ENCODE data around the gene OGFOD1. TPM values are rescaled to one million over a fixed set of nuclear protein-coding genes. Genes with fewer than 3 reads are reported as not detected.
A peak's percentile ranks its signal among the peaks of the same experiment; 100 is the strongest.

Gene OGFOD1
- total RNA-seq, 2 experiments from 2014 or later: 63.0 to 66.4 TPM

- no peaks in the 10 kb centered on the region for H3K27me3 Mint-ChIP-seq
- H3K4me1 Mint-ChIP-seq (ENCODE audit: low read depth): peaks cover 3% of the 10 kb centered on the region
- intact Hi-C loops (cut with micrococcal nuclease): no loop called here
- no peak for DNase-seq
- no peaks in the 10 kb centered on the region for H3K9me3 Mint-ChIP-seq
- peaks cover 49% of the 10 kb centered on the region for H3K36me3 Mint-ChIP-seq
- ChIA-PET CTCF (no interaction called here), POLR2A (interaction anchor here (0.8 kb wide), 1 partner anchor 8 kb away, joined by 3 read pairs; no protein-coding TSS in a partner anchor)
- H3K4me3 Mint-ChIP-seq: no peak overlapping the region
- no peak overlapping the region for H3K27ac Mint-ChIP-seq
These were observed 13.3 kb upstream of the OGFOD1 start for GRCh38 chr16:56438038-56438437.

GRCh38 chr16:56447286-56447685 is 4.1 kb upstream of the OGFOD1 start:
- DNase-seq: no peak
- ChIA-PET POLR2A (interaction anchor here (1.5 kb wide), 1 partner anchor 20 kb away, joined by 11 read pairs; no protein-coding TSS in a partner anchor), CTCF (interaction anchor here (0.6 to 2.5 kb wide), 3 partner anchors 14 to 255 kb away, joined by 3 to 10 read pairs (median 3); no protein-coding TSS in a partner anchor)
- Mint-ChIP-seq H3K36me3 (peaks cover 37% of the 10 kb centered on the region), H3K27me3 (no peaks in the 10 kb centered on the region), H3K4me3 (peak overlapping the region; percentile 20), H3K27ac (peak overlapping the region; percentile 90), H3K9me3 (no peaks in the 10 kb centered on the region), H3K4me1 (ENCODE audit: low read depth) (peaks cover 35% of the 10 kb centered on the region)
- intact Hi-C loops (cut with micrococcal nuclease): loop anchor here (1.0 to 2.0 kb wide), 2 partner anchors 19 to 30 kb away; no protein-coding TSS in a partner anchor

GRCh38 chr16:56448005-56448404 is 3.3 kb upstream of the OGFOD1 start:
- no peak for DNase-seq
- ChIA-PET CTCF (interaction anchor here (1.2 to 2.5 kb wide), 2 partner anchors 20 to 254 kb away, joined by 3 to 10 read pairs; no protein-coding TSS in a partner anchor), POLR2A (interaction anchor here (1.5 kb wide), 1 partner anchor 21 kb away, joined by 11 read pairs; no protein-coding TSS in a partner anchor)
- Mint-ChIP-seq H3K4me3 (peak overlapping the region; percentile 20), H3K36me3 (peaks cover 34% of the 10 kb centered on the region), H3K27ac (peak overlapping the region; percentile 90), H3K4me1 (ENCODE audit: low read depth) (peaks cover 42% of the 10 kb centered on the region), H3K9me3 (no peaks in the 10 kb centered on the region), H3K27me3 (no peaks in the 10 kb centered on the region)
- intact Hi-C loops (cut with micrococcal nuclease): no loop called here

- CTCF ChIA-PET: interaction anchor here (0.9 to 1.8 kb wide), 2 partner anchors 22 to 23 kb away, joined by 3 to 5 read pairs; no protein-coding TSS in a partner anchor
- peaks cover 51% of the 10 kb centered on the region for H3K4me1 Mint-ChIP-seq (ENCODE audit: low read depth)
- H3K4me3 Mint-ChIP-seq: peak overlapping the region; percentile 95
- peak; percentile 48 for DNase-seq
- POLR2A ChIA-PET: interaction anchor here (0.7 to 2.3 kb wide), 7 partner anchors 10 to 93 kb away, joined by 3 to 8 read pairs (median 3); no protein-coding TSS in a partner anchor
- no peaks in the 10 kb centered on the region for H3K9me3 Mint-ChIP-seq
- intact Hi-C loops (cut with micrococcal nuclease): loop anchor here (5.0 kb wide), 4 partner anchors 93 to 1087 kb away; partner anchors contain the start of genes CCDC102A and HERPUD1
- H3K27ac Mint-ChIP-seq: peak overlapping the region; percentile 89
- H3K36me3 Mint-ChIP-seq: peaks cover 42% of the 10 kb centered on the region
- H3K27me3 Mint-ChIP-seq: no peaks in the 10 kb centered on the region
These were observed 924 bp upstream of the OGFOD1 start for GRCh38 chr16:56450275-56450985.

GRCh38 chr16:56451753-56452689 is 667 bp downstream of the OGFOD1 start:
- Mint-ChIP-seq H3K27ac (peak overlapping the region; percentile 89), H3K36me3 (peaks cover 48% of the 10 kb centered on the region)
- POLR2A ChIA-PET: interaction anchor here (1.0 to 1.8 kb wide), 6 partner anchors 8 to 154 kb away, joined by 3 to 8 read pairs (median 3); no protein-coding TSS in a partner anchor

GRCh38 chr16:56457927-56458470 is 6.6 kb downstream of the OGFOD1 start:
- Mint-ChIP-seq H3K4me1 (ENCODE audit: low read depth) (peaks cover 17% of the 10 kb centered on the region), H3K27me3 (no peaks in the 10 kb centered on the region), H3K9me3 (no peaks in the 10 kb centered on the region), H3K27ac (no peak overlapping the region), H3K36me3 (peaks cover 58% of the 10 kb centered on the region), H3K4me3 (no peak overlapping the region)
- POLR2A ChIA-PET: no interaction called here
- CTCF ChIA-PET: no interaction called here
- no peak for DNase-seq
- intact Hi-C loops (cut with micrococcal nuclease): no loop called here

More at GRCh38 chr16:56451753-56452689, 667 bp downstream of the OGFOD1 start:
- Mint-ChIP-seq H3K4me3 (peak overlapping the region; percentile 95), H3K9me3 (no peaks in the 10 kb centered on the region), H3K27me3 (no peaks in the 10 kb centered on the region), H3K4me1 (ENCODE audit: low read depth) (peaks cover 54% of the 10 kb centered on the region)
- intact Hi-C loops (cut with micrococcal nuclease): loop anchor here (1.0 to 5.0 kb wide), 5 partner anchors 27 to 1085 kb away; partner anchors contain the start of genes AMFR, CCDC102A and HERPUD1
- CTCF ChIA-PET: interaction anchor here (0.6 to 1.8 kb wide), 3 partner anchors 24 to 182 kb away, joined by 3 to 5 read pairs (median 4); no protein-coding TSS in a partner anchor
- peak; percentile 30 for DNase-seq

- CTCF ChIA-PET: no interaction called here
- intact Hi-C loops (cut with micrococcal nuclease): no loop called here
These were observed 8.7 kb downstream of the OGFOD1 start for GRCh38 chr16:56460101-56460500.

GRCh38 chr16:56462064-56462796 is 10.9 kb downstream of the OGFOD1 start:
- POLR2A ChIA-PET: no interaction called here
- CTCF ChIA-PET: no interaction called here

More at GRCh38 chr16:56460101-56460500, 8.7 kb downstream of the OGFOD1 start:
- Mint-ChIP-seq H3K36me3 (peaks cover 55% of the 10 kb centered on the region), H3K4me3 (no peak overlapping the region), H3K27me3 (no peaks in the 10 kb centered on the region), H3K9me3 (no peaks in the 10 kb centered on the region), H3K4me1 (ENCODE audit: low read depth) (peaks cover 9% of the 10 kb centered on the region), H3K27ac (no peak overlapping the region)
- DNase-seq: no peak
- POLR2A ChIA-PET: interaction anchor here (1.2 kb wide), 1 partner anchor 9 kb away, joined by 5 read pairs; the partner anchor contains the start of genes NUDT21 and OGFOD1

GRCh38 chr16:56463153-56463552 is 11.8 kb downstream of the OGFOD1 start:
- CTCF ChIA-PET: no interaction called here
- intact Hi-C loops (cut with micrococcal nuclease): no loop called here
- Mint-ChIP-seq H3K27me3 (no peaks in the 10 kb centered on the region), H3K4me1 (ENCODE audit: low read depth) (no peaks in the 10 kb centered on the region), H3K9me3 (no peaks in the 10 kb centered on the region), H3K4me3 (no peak overlapping the region), H3K36me3 (peaks cover 51% of the 10 kb centered on the region), H3K27ac (no peak overlapping the region)
- POLR2A ChIA-PET: no interaction called here
- no peak for DNase-seq

More at GRCh38 chr16:56462064-56462796, 10.9 kb downstream of the OGFOD1 start:
- Mint-ChIP-seq H3K36me3 (peaks cover 55% of the 10 kb centered on the region), H3K9me3 (no peaks in the 10 kb centered on the region), H3K4me1 (ENCODE audit: low read depth) (no peaks in the 10 kb centered on the region), H3K4me3 (no peak overlapping the region), H3K27me3 (no peaks in the 10 kb centered on the region), H3K27ac (no peak overlapping the region)
- intact Hi-C loops (cut with micrococcal nuclease): no loop called here
- DNase-seq: no peak

GRCh38 chr16:56466344-56466743 is 15.0 kb downstream of the OGFOD1 start:
- Mint-ChIP-seq H3K27ac (peak overlapping the region; percentile 24), H3K9me3 (no peaks in the 10 kb centered on the region), H3K27me3 (no peaks in the 10 kb centered on the region), H3K36me3 (peaks cover 53% of the 10 kb centered on the region), H3K4me3 (no peak overlapping the region), H3K4me1 (ENCODE audit: low read depth) (no peaks in the 10 kb centered on the region)
- intact Hi-C loops (cut with micrococcal nuclease): no loop called here
- ChIA-PET POLR2A (no interaction called here), CTCF (no interaction called here)
- DNase-seq: no peak

GRCh38 chr16:56468800-56469199 is 17.4 kb downstream of the OGFOD1 start:
- intact Hi-C loops (cut with micrococcal nuclease): no loop called here
- DNase-seq: no peak
- H3K36me3 Mint-ChIP-seq: peaks cover 47% of the 10 kb centered on the region
- CTCF ChIA-PET: no interaction called here
- H3K27me3 Mint-ChIP-seq: no peaks in the 10 kb centered on the region
- no peak overlapping the region for H3K27ac Mint-ChIP-seq
- H3K4me3 Mint-ChIP-seq: no peak overlapping the region
- H3K9me3 Mint-ChIP-seq: no peaks in the 10 kb centered on the region
- POLR2A ChIA-PET: interaction anchor here (0.7 kb wide), 1 partner anchor 19 kb away, joined by 3 read pairs; no protein-coding TSS in a partner anchor
- H3K4me1 Mint-ChIP-seq (ENCODE audit: low read depth): no peaks in the 10 kb centered on the region

Measured in activated CD4-positive, alpha-beta memory T cell treated with anti-CD3 and anti-CD28 coated beads for 36 hours (primary cell).